H1 (cell line): ENCODE measurements around the gene SLC22A15. TPM values are rescaled to one million over a fixed set of nuclear protein-coding genes. Genes with fewer than 3 reads are reported as not detected.

Experiments
- CTCF ChIA-PET: fragments of 300-600 bp; sonication (Branson Sonifier 250); formaldehyde crosslinking; loops from one replicate; lab custom pipeline; 2021; ENCODE audit not compliant: partially characterized antibody; lab: Charles Lee
- POLR2A ChIA-PET: fragments of 300-600 bp; sonication (Branson Sonifier 250); formaldehyde crosslinking; loops from one replicate; lab custom pipeline; 2021; ENCODE audit warnings: inconsistent platforms; ENCODE audit not compliant: partially characterized antibody; lab: Charles Lee
- DNase-seq, 2 experiments: peaks; one replicate each; pipeline versions ENCODE4 v3.0.0 to v3.0.0-alpha.2; 2010 to 2022; ENCODE audit warnings: low spot score in 2 of 2, low read depth in 1 of 2, mixed read lengths in 1 of 2
- FAIRE-seq: peaks from 2 replicates; lab custom pipeline; 2011; peaks lifted over from hg19 to GRCh38; lab: Jason Lieb, UNC
- H2AFZ ChIP-seq: 2 replicates; pipeline ENCODE4 v1.8.1; 2012; ENCODE audit warnings: low read length, inconsistent platforms
- H2AK5ac ChIP-seq: 2 replicates; pipeline ENCODE4 v1.6.1; 2013; ENCODE audit warnings: low read depth, low read length
- H2BK120ac ChIP-seq: replicated peaks from 2 replicates; pipeline ENCODE3; 2013; ENCODE audit warnings: low read depth, low read length, inconsistent platforms
- H2BK12ac ChIP-seq: 2 replicates; pipeline ENCODE4 v1.6.1; 2013; ENCODE audit warnings: low read depth, low read length
- H2BK15ac ChIP-seq: 2 replicates; pipeline ENCODE4 v1.6.1; 2013; ENCODE audit warnings: low read length
- H2BK20ac ChIP-seq: 2 replicates; pipeline ENCODE4 v1.6.1; 2013; ENCODE audit warnings: low read length
- H2BK5ac ChIP-seq: 2 replicates; pipeline ENCODE4 v1.6.1; 2013; ENCODE audit warnings: low read depth, low read length
- H3K14ac ChIP-seq: 2 replicates; pipeline ENCODE4 v1.6.1; 2013; ENCODE audit warnings: inconsistent platforms; ENCODE audit not compliant: insufficient read length
- H3K18ac ChIP-seq: 2 replicates; pipeline ENCODE4 v1.6.1; 2013; ENCODE audit warnings: low read length; ENCODE audit errors: extremely low read depth
- H3K23ac ChIP-seq: 2 replicates; pipeline ENCODE4 v1.6.1; 2013; ENCODE audit warnings: inconsistent platforms; ENCODE audit not compliant: insufficient read length
- H3K23me2 ChIP-seq: 2 replicates; pipeline ENCODE4 v1.6.1; 2013; ENCODE audit warnings: low read depth, low read length
- H3K27ac ChIP-seq: 2 replicates; pipeline ENCODE4 v1.6.1; 2011; ENCODE audit warnings: low read depth, low read length, inconsistent platforms
- H3K27me3 ChIP-seq, 4 experiments: replicated peaks in 1 of 4; 1 replicate in 1 of 4; 2 replicates in 3 of 4; pipeline versions ENCODE4 v1.6.1 to v1.8.1; 2011 to 2013; ENCODE audit warnings: low read length in 3 of 4, mild to moderate bottlenecking in 3 of 4, inconsistent platforms in 2 of 4, mixed read lengths in 2 of 4, moderate library complexity in 1 of 4; ENCODE audit not compliant: control insufficient read depth in 3 of 4, insufficient read depth in 3 of 4; ENCODE audit errors: extremely low read depth in 1 of 4
- H3K36me3 ChIP-seq, 4 experiments: 2 replicates each; pipeline versions ENCODE4 v1.6.1 to v1.8.1; 2011 to 2013; ENCODE audit warnings: mild to moderate bottlenecking in 4 of 4, low read length in 3 of 4, moderate library complexity in 2 of 4, control low read depth in 1 of 4, inconsistent platforms in 1 of 4; ENCODE audit not compliant: insufficient read depth in 4 of 4, control insufficient read depth in 2 of 4
- H3K4ac ChIP-seq: replicated peaks from 2 replicates; pipeline ENCODE3; 2013; ENCODE audit warnings: low read length, low read depth, mixed read lengths, inconsistent platforms; ENCODE audit not compliant: insufficient read length
- H3K4me1 ChIP-seq, 4 experiments: replicated peaks in 1 of 4; 1 replicate in 1 of 4; 2 replicates in 3 of 4; pipeline versions ENCODE4 v1.6.1 to v1.8.1; 2011 to 2013; ENCODE audit warnings: low read length in 3 of 4, inconsistent platforms in 2 of 4, mixed read lengths in 1 of 4; ENCODE audit not compliant: insufficient read depth in 4 of 4, control insufficient read depth in 3 of 4
- H3K4me2 ChIP-seq, 2 experiments: 2 replicates each; pipeline versions ENCODE4 v1.6.1 to v1.8.1; 2011 to 2013; ENCODE audit warnings: low read depth in 2 of 2, low read length in 2 of 2, control low read depth in 1 of 2, inconsistent platforms in 1 of 2, mild to moderate bottlenecking in 1 of 2; ENCODE audit not compliant: insufficient read depth in 1 of 2
- H3K4me3 ChIP-seq, 4 experiments: fragments of 200-600, 300-600 bp in 1 of 4; sonication (generic), shearing (Covaris generic), sonication (Bioruptor Twin) in 1 of 4; 2 replicates each; pipeline versions ENCODE4 v1.5.1 to v1.8.1; 2011 to 2016; ENCODE audit warnings: low read length in 4 of 4, low read depth in 3 of 4, control low read depth in 2 of 4, inconsistent platforms in 2 of 4, mild to moderate bottlenecking in 2 of 4, mixed read lengths in 1 of 4, moderate library complexity in 1 of 4; ENCODE audit not compliant: insufficient read depth in 2 of 4; ENCODE audit errors: extremely low read depth in 1 of 4
- H3K56ac ChIP-seq: replicated peaks from 2 replicates; pipeline ENCODE3; 2013; ENCODE audit warnings: low read depth, mild to moderate bottlenecking, mixed read lengths, low read length, inconsistent platforms; ENCODE audit not compliant: insufficient read length
- H3K79me1 ChIP-seq: 2 replicates; pipeline ENCODE4 v1.6.1; 2013; ENCODE audit warnings: low read depth, low read length, control low read depth
- H3K79me2 ChIP-seq, 2 experiments: 2 replicates each; pipeline versions ENCODE4 v1.6.1 to v1.8.1; 2012 to 2013; ENCODE audit warnings: low read length in 2 of 2, mild to moderate bottlenecking in 2 of 2, inconsistent platforms in 1 of 2; ENCODE audit not compliant: insufficient read depth in 2 of 2, control insufficient read depth in 1 of 2
- H3K9ac ChIP-seq, 4 experiments: replicated peaks in 1 of 4; 1 replicate in 1 of 4; 2 replicates in 3 of 4; pipeline versions ENCODE4 v1.6.1 to v1.8.1; 2011 to 2013; ENCODE audit warnings: low read depth in 3 of 4, low read length in 3 of 4, control low read depth in 2 of 4, mild to moderate bottlenecking in 2 of 4, moderate library complexity in 2 of 4, inconsistent platforms in 1 of 4; ENCODE audit errors: extremely low read depth in 1 of 4
- H3K9me3 ChIP-seq, 2 experiments: 2 replicates each; pipeline versions ENCODE4 v1.6.1 to v1.8.1; 2012 to 2013; ENCODE audit warnings: mild to moderate bottlenecking in 2 of 2, moderate library complexity in 2 of 2, control low read depth in 1 of 2, inconsistent platforms in 1 of 2, low read depth in 1 of 2, low read length in 1 of 2, mixed read lengths in 1 of 2; ENCODE audit not compliant: insufficient read depth in 2 of 2
- H4K20me1 ChIP-seq, 2 experiments: replicated peaks in 1 of 2; 2 replicates each; pipeline versions ENCODE3 to v1.8.1; 2011 to 2013; ENCODE audit warnings: inconsistent platforms in 2 of 2, low read length in 2 of 2, mild to moderate bottlenecking in 1 of 2; ENCODE audit not compliant: insufficient read depth in 2 of 2, control insufficient read depth in 1 of 2
- H4K5ac ChIP-seq: 2 replicates; pipeline ENCODE4 v1.6.1; 2013; ENCODE audit warnings: low read length, low read depth, mixed read lengths, inconsistent platforms; ENCODE audit not compliant: insufficient read length
- H4K8ac ChIP-seq: 2 replicates; pipeline ENCODE4 v1.8.0; 2013; ENCODE audit warnings: mild to moderate bottlenecking, moderate library complexity, low read length, inconsistent platforms; ENCODE audit not compliant: insufficient read depth; ENCODE audit errors: extremely low read depth
- H4K91ac ChIP-seq: replicated peaks from 2 replicates; pipeline ENCODE3; 2013; ENCODE audit warnings: low read length, mixed read lengths, inconsistent platforms; ENCODE audit not compliant: insufficient read length
- ASH2L ChIP-seq: fragments of 200-600, 300-600 bp; sonication (generic); IDR thresholded peaks from one replicate; pipeline ENCODE4 v1.7.1; 2017; ENCODE audit warnings: low read length
- E2F6 ChIP-seq: IDR thresholded peaks from 2 replicates; pipeline ENCODE4 v1.6.1; 2012; ENCODE audit warnings: inconsistent platforms
- GABPA ChIP-seq: IDR thresholded peaks from 2 replicates; pipeline ENCODE4 v1.6.1; 2011; ENCODE audit warnings: mild to moderate bottlenecking, low read length, moderate library complexity, borderline replicate concordance; ENCODE audit not compliant: insufficient read depth
- MAFK ChIP-seq: IDR thresholded peaks from 2 replicates; pipeline ENCODE4 v1.6.1; 2012; ENCODE audit warnings: low read depth, mild to moderate bottlenecking, improper control_type of control experiment, low read length
- RFX5 ChIP-seq: IDR thresholded peaks from 2 replicates; pipeline ENCODE4 v1.6.1; 2011; ENCODE audit warnings: low read depth, low read length, improper control_type of control experiment, borderline replicate concordance
- SRF ChIP-seq: IDR thresholded peaks from 2 replicates; pipeline ENCODE4 v1.6.1; 2011; ENCODE audit warnings: mild to moderate bottlenecking, low read depth, low read length, moderate library complexity
- SUZ12 ChIP-seq: fragments of 200-600 bp; sonication (generic); IDR thresholded peaks from 2 replicates; pipeline ENCODE4 v1.6.1; 2012; ENCODE audit warnings: mild to moderate bottlenecking, inconsistent platforms, low read length, moderate library complexity, mixed read lengths
- WGBS, 2 experiments: shearing (Covaris generic) in 1 of 2; methylation state at CpG; one replicate each; pipeline versions ENCODE4 v1.1.6 to v1.1.7; 2013 to 2015; ENCODE audit warnings: low lambda C conversion rate in 2 of 2, mixed read lengths in 2 of 2, inconsistent platforms in 1 of 2, low coverage in 1 of 2, missing lambda C conversion rate in 1 of 2; ENCODE audit not compliant: insufficient replicate concordance in 2 of 2, insufficient coverage in 1 of 2, insufficient read length in 1 of 2; ENCODE audit errors: extremely low coverage in 1 of 2, missing lambda C conversion rate in 1 of 2; 5-methylcytosine and 5-hydroxymethylcytosine counted together
- polyA plus RNA-seq, 7 experiments: library from polyadenylated mRNA; depleted of rRNA in 3 of 7; stranded (reverse) in 5 of 7; unstranded in 2 of 7; fragments of >200 nt in 5 of 7; fragments of 200-250 nt in 2 of 7; gene quantifications; 1 replicate in 5 of 7; 2 replicates in 1 of 7; 4 replicates in 1 of 7; pipeline versions ENCODE4 v1.2.1 to v1.2.3, GENCODE V29; 2011 to 2013; ENCODE audit warnings: missing spikeins in 2 of 7, mixed read lengths in 2 of 7
- total RNA-seq: library from RNA; stranded (reverse); fragmentation: NEBNext Ultra II Directional; extraction: Animal tissue kit (Norgen Biotek cat#: 25700); gene quantifications from 2 replicates; pipeline ENCODE4 v1.2.1, GENCODE V29; 2021

SLC22A15 gene
- total and polyA plus RNA-seq, 2 of the 8 experiments (the other 6 are each of a cell fraction or from before 2014, with no cell fraction given), result 3.2 to 3.3 TPM

- Histone ChIP-seq H3K18ac (no peak overlapping the region), H3K4me3 (no peak overlapping the region), H3K36me3 (no peaks in the 10 kb centered on the region), H2AK5ac (no peak overlapping the region), H2BK15ac (no peak overlapping the region), H3K79me1 (no peaks in the 10 kb centered on the region), H2BK12ac (no peak overlapping the region), H3K27me3 (no peaks in the 10 kb centered on the region), H2BK20ac (no peak overlapping the region), H4K8ac (no peak overlapping the region), H2BK120ac (no peak overlapping the region), H4K20me1 (no peaks in the 10 kb centered on the region), H3K23me2 (no peaks in the 10 kb centered on the region), H3K27ac (no peak overlapping the region), H2BK5ac (no peak overlapping the region), H3K9me3 (no peaks in the 10 kb centered on the region), H2AFZ (no peak overlapping the region), H3K79me2 (no peaks in the 10 kb centered on the region), H4K5ac (no peak overlapping the region), H3K56ac (no peak overlapping the region), H3K4me1 (peaks cover 0 to 11% (median 6%) of the 10 kb centered on the region in 4 experiments; a peak in 5 of 7 replicates), H3K23ac (no peak overlapping the region), H3K4ac (no peak overlapping the region), H3K14ac (no peak overlapping the region), H4K91ac (no peak overlapping the region), H3K9ac (no peak overlapping the region), H3K4me2 (no peak overlapping the region)
- DNase-seq (no peak), FAIRE-seq (no peak)
- ChIA-PET POLR2A (no interaction called here), CTCF (no interaction called here)
- WGBS, 2 experiments, result 90% methylated on average over 4 of the region's 4 CpGs; no CpG with 5 or more reads in 1 of the 2 experiments
- TF ChIP-seq RFX5 (no peak), SUZ12 (no peak), E2F6 (no peak), GABPA (no peak), ASH2L (no peak), SRF (no peak), MAFK (no peak)
Observed at GRCh38 chr1:115927971-115928370, 48.3 kb upstream of the SLC22A15 start.
